ENCODE results near the gene AZGP1. TPM values are rescaled to one million over a fixed set of nuclear protein-coding genes. Genes with fewer than 3 reads are reported as not detected.

AZGP1 gene
- total RNA-seq, 1 donor from 2014 or later: not detected

Other genes with a start within 250 kb of the AZGP1 start
- not detected in 2 replicates for gene CYP3A7, start 240.8 kb downstream of the AZGP1 start, total RNA-seq
- not detected in 2 replicates for gene CYP3A4, start 191.8 kb downstream of the AZGP1 start, total RNA-seq
- not detected in 2 replicates for gene CYP3A43, start 148.0 kb downstream of the AZGP1 start, total RNA-seq
- 0.22 TPM in 1 of 2 replicates, not detected in the other for gene OR2AE1, start 99.0 kb downstream of the AZGP1 start, total RNA-seq
- 14.4 and 17.5 TPM in 2 replicates for gene TRIM4, start 56.5 kb downstream of the AZGP1 start, total RNA-seq
- gene GJC3, start 46.4 kb downstream of the AZGP1 start, total RNA-seq: 0.65 and 1.2 TPM in 2 replicates
- 20.7 and 30.0 TPM in 2 replicates for gene ZKSCAN1, start 39.6 kb upstream of the AZGP1 start, total RNA-seq
- gene ZSCAN21, start 73.7 kb upstream of the AZGP1 start, total RNA-seq: 5.2 and 7.7 TPM in 2 replicates
- 18.1 and 26.0 TPM in 2 replicates for gene ZNF3, start 105.7 kb upstream of the AZGP1 start, total RNA-seq
- gene COPS6, start 112.9 kb upstream of the AZGP1 start, total RNA-seq: 57.1 and 73.9 TPM in 2 replicates
- gene MCM7, start 125.4 kb upstream of the AZGP1 start, total RNA-seq: 25.8 and 61.0 TPM in 2 replicates
- gene AP4M1, start 125.6 kb upstream of the AZGP1 start, total RNA-seq: 12.5 and 13.1 TPM in 2 replicates
- gene TAF6, start 143.3 kb upstream of the AZGP1 start, total RNA-seq: 17.0 and 20.8 TPM in 2 replicates
- 23.1 and 26.2 TPM in 2 replicates for gene CNPY4, start 143.6 kb upstream of the AZGP1 start, total RNA-seq
- gene MBLAC1, start 150.9 kb upstream of the AZGP1 start, total RNA-seq: 2.0 and 2.4 TPM in 2 replicates
- gene LAMTOR4, start 172.9 kb upstream of the AZGP1 start, total RNA-seq: 96.6 and 125 TPM in 2 replicates
- gene TRAPPC14, start 182.7 kb upstream of the AZGP1 start, total RNA-seq: 3.9 and 6.0 TPM in 2 replicates
- under 0.01 and 0.22 TPM in 2 replicates for gene GAL3ST4, start 192.6 kb upstream of the AZGP1 start, total RNA-seq
- 1.3 and 2.2 TPM in 2 replicates for gene GPC2, start 201.3 kb upstream of the AZGP1 start, total RNA-seq
- 0.20 and 0.22 TPM in 2 replicates for gene STAG3, start 201.9 kb upstream of the AZGP1 start, total RNA-seq
- not detected in 2 replicates for gene PVRIG, start 243.9 kb upstream of the AZGP1 start, total RNA-seq